HG02798 (cell line): ENCODE results near the gene GLB1L2.
"Not testable (repeated sequence)": the region's sequence is repeated elsewhere in the genome, so short reads cannot be mapped to it uniquely, and the experiment has no call there.

ENCODE experiments used
- ATAC-seq: cut with Tn5 transposase; IDR thresholded peaks from one replicate; pipeline ENCODE4 v1.9.1; 2021; ENCODE audit warnings: mild to moderate bottlenecking; ENCODE audit not compliant: unreplicated experiment, poor library complexity

Gene GLB1L2

GRCh38 chr11:134331354-134332188, at the start of gene GLB1L2:
GLB1L2 (plus strand) TSS chr11:134331988; CDS start chr11:134332062, 74 bp downstream.
- peak; percentile 51 for ATAC-seq

GRCh38 chr11:134282121-134283045, 49.4 kb upstream of the GLB1L2 start:
- no peak for ATAC-seq

- no peak for ATAC-seq
These were observed 48.1 kb upstream of the GLB1L2 start for GRCh38 chr11:134283461-134284230.

- not testable (repeated sequence) for ATAC-seq
These were observed 47.4 kb upstream of the GLB1L2 start for GRCh38 chr11:134284349-134284748.

- ATAC-seq: no peak
These were observed 44.2 kb upstream of the GLB1L2 start for GRCh38 chr11:134287561-134287960.

GRCh38 chr11:134288486-134288885, 43.3 kb upstream of the GLB1L2 start:
- no peak for ATAC-seq

GRCh38 chr11:134289167-134289566, 42.6 kb upstream of the GLB1L2 start:
- ATAC-seq: no peak

GRCh38 chr11:134289789-134290188, 42.0 kb upstream of the GLB1L2 start:
- no peak for ATAC-seq

- no peak for ATAC-seq
These were observed 41.1 kb upstream of the GLB1L2 start for GRCh38 chr11:134290646-134291045.

- ATAC-seq: no peak
These were observed 40.6 kb upstream of the GLB1L2 start for GRCh38 chr11:134291196-134291595.

- ATAC-seq: no peak
These were observed 39.1 kb upstream of the GLB1L2 start for GRCh38 chr11:134292661-134293060.

- no peak for ATAC-seq
These were observed 38.4 kb upstream of the GLB1L2 start for GRCh38 chr11:134293119-134294113.

- no peak for ATAC-seq
These were observed 37.1 kb upstream of the GLB1L2 start for GRCh38 chr11:134294664-134295063.

- ATAC-seq: no peak
These were observed 19.6 kb upstream of the GLB1L2 start for GRCh38 chr11:134312223-134312622.

GRCh38 chr11:134312807-134313206, 19.0 kb upstream of the GLB1L2 start:
- ATAC-seq: no peak

- ATAC-seq: no peak
These were observed 18.4 kb upstream of the GLB1L2 start for GRCh38 chr11:134313379-134313778.

GRCh38 chr11:134313821-134314607, 17.8 kb upstream of the GLB1L2 start:
- no peak for ATAC-seq

GRCh38 chr11:134317103-134317502, 14.7 kb upstream of the GLB1L2 start:
- no peak for ATAC-seq
